Measurements from ENCODE around the gene KCNAB1. TPM values are rescaled to one million over a fixed set of nuclear protein-coding genes. Genes with fewer than 3 reads are reported as not detected.

The KCNAB1 gene
- total RNA-seq, 4 donors from 2014 or later: 0.38 to 1.5 (median 0.49) TPM

- H3K27ac ChIP-seq: no peak overlapping the region
These were observed 305.3 kb downstream of the KCNAB1 start for GRCh38 chr3:156425651-156426050.

GRCh38 chr3:156429125-156429524 is 308.7 kb downstream of the KCNAB1 start:
- H3K9me3 ChIP-seq: no peaks in the 10 kb centered on the region
- H3K27me3 ChIP-seq: no peaks in the 10 kb centered on the region
- H3K36me3 ChIP-seq: no peaks in the 10 kb centered on the region
- no peak overlapping the region for H3K27ac ChIP-seq
- H3K4me1 ChIP-seq: peaks cover 4% of the 10 kb centered on the region
- no peak overlapping the region for H3K4me3 ChIP-seq
- no peak for DNase-seq (ENCODE audit: low spot score in 2 of 2)
- WGBS: 73% methylated on average over 4 of the region's 4 CpGs
- TF ChIP-seq POLR2AphosphoS5 (IDR thresholded peaks at IDR 0.05) (no peak), POLR2A (IDR thresholded peaks at IDR 0.05) (no peak), EP300 (IDR thresholded peaks at IDR 0.05) (no peak)
- TF ChIP-seq, protein P1, sequence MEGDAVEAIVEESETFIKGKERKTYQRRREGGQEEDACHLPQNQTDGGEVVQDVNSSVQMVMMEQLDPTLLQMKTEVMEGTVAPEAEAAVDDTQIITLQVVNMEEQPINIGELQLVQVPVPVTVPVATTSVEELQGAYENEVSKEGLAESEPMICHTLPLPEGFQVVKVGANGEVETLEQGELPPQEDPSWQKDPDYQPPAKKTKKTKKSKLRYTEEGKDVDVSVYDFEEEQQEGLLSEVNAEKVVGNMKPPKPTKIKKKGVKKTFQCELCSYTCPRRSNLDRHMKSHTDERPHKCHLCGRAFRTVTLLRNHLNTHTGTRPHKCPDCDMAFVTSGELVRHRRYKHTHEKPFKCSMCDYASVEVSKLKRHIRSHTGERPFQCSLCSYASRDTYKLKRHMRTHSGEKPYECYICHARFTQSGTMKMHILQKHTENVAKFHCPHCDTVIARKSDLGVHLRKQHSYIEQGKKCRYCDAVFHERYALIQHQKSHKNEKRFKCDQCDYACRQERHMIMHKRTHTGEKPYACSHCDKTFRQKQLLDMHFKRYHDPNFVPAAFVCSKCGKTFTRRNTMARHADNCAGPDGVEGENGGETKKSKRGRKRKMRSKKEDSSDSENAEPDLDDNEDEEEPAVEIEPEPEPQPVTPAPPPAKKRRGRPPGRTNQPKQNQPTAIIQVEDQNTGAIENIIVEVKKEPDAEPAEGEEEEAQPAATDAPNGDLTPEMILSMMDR (IDR thresholded peaks at IDR 0.05): no peak

More at GRCh38 chr3:156425651-156426050, 305.3 kb downstream of the KCNAB1 start:
- Histone ChIP-seq H3K9me3 (no peaks in the 10 kb centered on the region), H3K4me3 (no peak overlapping the region), H3K36me3 (no peaks in the 10 kb centered on the region), H3K27me3 (no peaks in the 10 kb centered on the region), H3K4me1 (no peaks in the 10 kb centered on the region)
- 84% methylated on average over 6 of the region's 6 CpGs for WGBS
- no peak for DNase-seq (ENCODE audit: low spot score in 2 of 2)
- no peak for TF ChIP-seq POLR2A (IDR thresholded peaks at IDR 0.05)
- no peak for TF ChIP-seq EP300 (IDR thresholded peaks at IDR 0.05)
- TF ChIP-seq, protein P1 (IDR thresholded peaks at IDR 0.05): no peak
- TF ChIP-seq POLR2AphosphoS5 (IDR thresholded peaks at IDR 0.05): no peak

DNA sequence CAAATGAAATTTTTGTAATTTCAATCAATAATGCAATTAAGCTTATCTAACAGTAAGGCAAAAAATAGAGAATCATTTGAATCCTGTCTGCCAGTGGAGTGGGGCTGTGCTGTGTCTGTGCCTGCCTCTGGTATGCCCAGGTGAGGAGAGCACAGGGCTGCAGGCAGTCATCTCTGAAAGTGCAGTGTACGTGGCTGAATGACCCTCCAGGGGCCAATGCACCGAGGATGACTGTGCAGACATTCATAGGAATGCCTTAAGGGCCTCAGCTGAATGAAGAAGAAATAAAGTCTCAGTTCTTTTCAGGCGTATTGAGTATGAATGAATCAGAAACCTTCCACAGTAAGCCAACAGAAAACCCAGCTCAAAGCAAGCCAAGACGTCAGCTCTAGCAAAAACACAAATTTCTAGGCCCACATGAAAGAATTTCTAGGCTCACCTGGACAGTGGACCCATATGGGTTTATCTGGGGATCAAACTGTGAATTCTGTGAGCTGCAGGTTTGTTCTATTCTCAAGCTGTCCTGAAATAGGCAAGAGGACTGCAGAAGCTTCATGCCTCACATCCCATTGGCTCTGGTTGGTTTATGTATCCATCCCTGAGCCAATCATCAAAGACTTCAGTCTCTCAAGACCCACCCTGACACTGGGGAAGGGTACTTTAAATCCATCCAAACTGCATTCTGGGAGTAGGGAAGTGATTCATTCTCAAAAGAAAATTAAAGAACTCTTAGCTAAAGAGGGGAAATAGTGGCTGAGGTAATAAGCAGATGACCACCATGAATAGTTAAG is 311.2 kb downstream of the KCNAB1 start:
- peaks cover 4% of the 10 kb centered on the region for H3K4me1 ChIP-seq
- no peak overlapping the region for H3K27ac ChIP-seq
- DNase-seq (ENCODE audit: low spot score in 2 of 2): no peak

GRCh38 chr3:156432563-156432962 is 312.2 kb downstream of the KCNAB1 start:
- Histone ChIP-seq H3K4me3 (no peak overlapping the region), H3K9me3 (no peaks in the 10 kb centered on the region), H3K36me3 (no peaks in the 10 kb centered on the region), H3K27me3 (no peaks in the 10 kb centered on the region), H3K27ac (no peak overlapping the region), H3K4me1 (peaks cover 4% of the 10 kb centered on the region)
- 67% methylated on average over 2 of the region's 2 CpGs for WGBS
- TF ChIP-seq EP300 (IDR thresholded peaks at IDR 0.05): no peak
- no peak for TF ChIP-seq POLR2A (IDR thresholded peaks at IDR 0.05)
- TF ChIP-seq POLR2AphosphoS5 (IDR thresholded peaks at IDR 0.05): no peak
- TF ChIP-seq, protein P1 (IDR thresholded peaks at IDR 0.05): no peak
- DNase-seq (ENCODE audit: low spot score in 2 of 2): no peak

More for the DNA sequence above, 311.2 kb downstream of the KCNAB1 start:
- no peak overlapping the region for H3K4me3 ChIP-seq
- 57% methylated on average over 4 of the region's 4 CpGs for WGBS
- no peaks in the 10 kb centered on the region for H3K27me3 ChIP-seq
- H3K36me3 ChIP-seq: no peaks in the 10 kb centered on the region
- TF ChIP-seq POLR2A (IDR thresholded peaks at IDR 0.05) (no peak), EP300 (IDR thresholded peaks at IDR 0.05) (no peak), POLR2AphosphoS5 (IDR thresholded peaks at IDR 0.05) (no peak)
- TF ChIP-seq, protein P1 (IDR thresholded peaks at IDR 0.05): no peak
- H3K9me3 ChIP-seq: no peaks in the 10 kb centered on the region

DNA sequence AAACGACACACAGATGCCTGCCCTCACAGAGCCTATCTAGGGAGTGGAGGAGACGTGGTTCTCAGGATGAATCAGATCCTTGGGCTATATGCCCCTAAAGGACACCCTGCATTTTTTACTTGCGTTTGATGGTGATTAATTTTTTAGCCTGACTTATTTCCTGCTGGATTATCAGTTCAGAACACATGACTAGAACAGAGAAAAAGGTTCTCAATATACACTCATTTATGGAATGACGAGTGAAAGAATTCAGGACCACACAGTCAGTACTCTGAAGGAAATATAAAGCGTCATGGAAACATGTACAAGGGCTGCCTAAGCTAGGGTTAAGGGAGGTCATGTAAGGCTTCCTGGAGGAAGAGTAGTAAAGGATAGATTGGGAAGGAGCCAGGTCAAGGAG is 312.8 kb downstream of the KCNAB1 start:
- DNase-seq (ENCODE audit: low spot score in 2 of 2): no peak
- Histone ChIP-seq H3K4me1 (peaks cover 4% of the 10 kb centered on the region), H3K36me3 (no peaks in the 10 kb centered on the region), H3K4me3 (no peak overlapping the region), H3K27me3 (no peaks in the 10 kb centered on the region), H3K27ac (no peak overlapping the region), H3K9me3 (no peaks in the 10 kb centered on the region)
- 82% methylated on average over 5 of the region's 5 CpGs for WGBS
- TF ChIP-seq, protein P1 (IDR thresholded peaks at IDR 0.05): no peak
- TF ChIP-seq EP300 (IDR thresholded peaks at IDR 0.05) (no peak), POLR2AphosphoS5 (IDR thresholded peaks at IDR 0.05) (no peak), POLR2A (IDR thresholded peaks at IDR 0.05) (no peak)

All from suprapubic skin (tissue), 4 donors.